Tibial nerve (tissue), 4 donors: Measurements from ENCODE around the gene FOXL2NB. TPM values are rescaled to one million over a fixed set of nuclear protein-coding genes. Genes with fewer than 3 reads are reported as not detected.
"Not testable (repeated sequence)": the region's sequence is repeated elsewhere in the genome, so short reads cannot be mapped to it uniquely, and the experiment has no call there.

Experiments
- DNase-seq, 2 donors: peaks; one replicate each; pipeline ENCODE4 v3.0.0-alpha.2; 2019; ENCODE audit warnings: low spot score in 2 of 2
- H3K27ac ChIP-seq, 4 donors: fragments of 200-600 bp; sonication (generic) in 3 of 4; one replicate each; pipeline ENCODE4 v1.5.1; 2017 to 2019; ENCODE audit warnings: mild to moderate bottlenecking in 1 of 4
- H3K27me3 ChIP-seq, 2 donors: fragments of 200-600 bp; sonication (generic) in 1 of 2; one replicate each; pipeline versions ENCODE4 v1.5.1 to v1.6.0; 2017 to 2019
- H3K36me3 ChIP-seq, 3 donors: fragments of 200-600 bp; sonication (generic); one replicate each; pipeline ENCODE4 v1.5.1; 2018 to 2019
- H3K4me1 ChIP-seq, 4 donors: fragments of 200-600 bp; sonication (generic) in 3 of 4; one replicate each; pipeline ENCODE4 v1.5.1; 2017 to 2019
- H3K4me3 ChIP-seq, 4 donors: fragments of 200-600 bp; sonication (generic) in 3 of 4; one replicate each; pipeline ENCODE4 v1.5.1; 2017 to 2019; ENCODE audit warnings: mild to moderate bottlenecking in 1 of 4, moderate library complexity in 1 of 4
- H3K9me3 ChIP-seq, 4 donors: fragments of 200-600 bp; sonication (generic) in 3 of 4; one replicate each; pipeline ENCODE4 v1.5.1; 2017 to 2019
- EP300 ChIP-seq, 2 donors: sonication (generic); formaldehyde crosslinking; IDR thresholded peaks; one replicate each; pipeline ENCODE4 v1.6.1; 2017; ENCODE audit warnings: antibody characterized with exemption in 2 of 2, mild to moderate bottlenecking in 1 of 2
- POLR2A ChIP-seq, 2 donors: fragments of 450-650 bp; IDR thresholded peaks; one replicate each; pipeline ENCODE4 v1.6.1; 2017; ENCODE audit warnings: antibody characterized with exemption in 2 of 2, mild to moderate bottlenecking in 2 of 2, moderate library complexity in 2 of 2
- WGBS, 2 donors: methylation state at CpG; one replicate each; pipeline ENCODE4 v1.1.5; 2018; 5-methylcytosine and 5-hydroxymethylcytosine counted together
- total RNA-seq, 4 donors: library from RNA; depleted of rRNA; stranded (reverse); fragments of >200 nt; gene quantifications; one replicate each; pipeline ENCODE4 v1.1.0, GENCODE V29; 2016
- TF ChIP-seq, protein P1 (sequence below), 5 experiments: fragments of 200-600 bp in 3 of 5; fragments of 450-650 bp in 2 of 5; sonication (generic) in 3 of 5; IDR thresholded peaks; one replicate each; pipeline ENCODE4 v1.5.1; 2016 to 2019; ENCODE audit warnings: antibody characterized with exemption in 5 of 5, mild to moderate bottlenecking in 3 of 5, moderate library complexity in 2 of 5

FOXL2NB gene
- total RNA-seq, 4 donors from 2014 or later = not detected

DNA sequence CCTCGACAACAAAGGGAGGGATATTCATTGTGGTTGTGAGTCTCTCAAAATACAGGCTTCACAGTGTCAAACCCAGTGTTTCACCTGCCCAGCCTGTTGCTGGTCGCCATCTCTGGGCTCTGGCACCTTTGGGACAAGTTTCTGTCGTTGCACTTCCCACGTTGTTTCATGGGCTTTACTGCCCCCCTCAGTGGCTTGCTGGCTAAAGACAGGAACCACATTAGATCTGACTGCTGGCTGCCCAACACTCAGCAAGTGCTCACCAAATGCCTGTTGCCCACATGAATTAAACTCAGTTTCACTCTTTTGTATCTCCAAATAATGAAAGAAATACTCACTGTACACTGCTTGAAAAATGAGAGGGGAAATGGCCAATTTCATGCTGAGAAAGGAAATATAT lies 27.7 kb upstream of the FOXL2NB start:
- Histone ChIP-seq H3K27ac (no peak overlapping the region), H3K9me3 (no peaks in the 10 kb centered on the region), H3K4me1 (peaks cover 0 to 18% (median 7%) of the 10 kb centered on the region in 4 donors), H3K27me3 (no peaks in the 10 kb centered on the region), H3K36me3 (no peaks in the 10 kb centered on the region), H3K4me3 (no peak overlapping the region)
- no peak for DNase-seq
- no peak for TF ChIP-seq POLR2A (IDR thresholded peaks at IDR 0.05)
- TF ChIP-seq, protein P1, sequence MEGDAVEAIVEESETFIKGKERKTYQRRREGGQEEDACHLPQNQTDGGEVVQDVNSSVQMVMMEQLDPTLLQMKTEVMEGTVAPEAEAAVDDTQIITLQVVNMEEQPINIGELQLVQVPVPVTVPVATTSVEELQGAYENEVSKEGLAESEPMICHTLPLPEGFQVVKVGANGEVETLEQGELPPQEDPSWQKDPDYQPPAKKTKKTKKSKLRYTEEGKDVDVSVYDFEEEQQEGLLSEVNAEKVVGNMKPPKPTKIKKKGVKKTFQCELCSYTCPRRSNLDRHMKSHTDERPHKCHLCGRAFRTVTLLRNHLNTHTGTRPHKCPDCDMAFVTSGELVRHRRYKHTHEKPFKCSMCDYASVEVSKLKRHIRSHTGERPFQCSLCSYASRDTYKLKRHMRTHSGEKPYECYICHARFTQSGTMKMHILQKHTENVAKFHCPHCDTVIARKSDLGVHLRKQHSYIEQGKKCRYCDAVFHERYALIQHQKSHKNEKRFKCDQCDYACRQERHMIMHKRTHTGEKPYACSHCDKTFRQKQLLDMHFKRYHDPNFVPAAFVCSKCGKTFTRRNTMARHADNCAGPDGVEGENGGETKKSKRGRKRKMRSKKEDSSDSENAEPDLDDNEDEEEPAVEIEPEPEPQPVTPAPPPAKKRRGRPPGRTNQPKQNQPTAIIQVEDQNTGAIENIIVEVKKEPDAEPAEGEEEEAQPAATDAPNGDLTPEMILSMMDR (IDR thresholded peaks at IDR 0.05) = no peak
- no peak for TF ChIP-seq EP300 (IDR thresholded peaks at IDR 0.05)
- WGBS, 2 donors = 61 to 69% methylated on average over 4 of the region's 4 CpGs

DNA sequence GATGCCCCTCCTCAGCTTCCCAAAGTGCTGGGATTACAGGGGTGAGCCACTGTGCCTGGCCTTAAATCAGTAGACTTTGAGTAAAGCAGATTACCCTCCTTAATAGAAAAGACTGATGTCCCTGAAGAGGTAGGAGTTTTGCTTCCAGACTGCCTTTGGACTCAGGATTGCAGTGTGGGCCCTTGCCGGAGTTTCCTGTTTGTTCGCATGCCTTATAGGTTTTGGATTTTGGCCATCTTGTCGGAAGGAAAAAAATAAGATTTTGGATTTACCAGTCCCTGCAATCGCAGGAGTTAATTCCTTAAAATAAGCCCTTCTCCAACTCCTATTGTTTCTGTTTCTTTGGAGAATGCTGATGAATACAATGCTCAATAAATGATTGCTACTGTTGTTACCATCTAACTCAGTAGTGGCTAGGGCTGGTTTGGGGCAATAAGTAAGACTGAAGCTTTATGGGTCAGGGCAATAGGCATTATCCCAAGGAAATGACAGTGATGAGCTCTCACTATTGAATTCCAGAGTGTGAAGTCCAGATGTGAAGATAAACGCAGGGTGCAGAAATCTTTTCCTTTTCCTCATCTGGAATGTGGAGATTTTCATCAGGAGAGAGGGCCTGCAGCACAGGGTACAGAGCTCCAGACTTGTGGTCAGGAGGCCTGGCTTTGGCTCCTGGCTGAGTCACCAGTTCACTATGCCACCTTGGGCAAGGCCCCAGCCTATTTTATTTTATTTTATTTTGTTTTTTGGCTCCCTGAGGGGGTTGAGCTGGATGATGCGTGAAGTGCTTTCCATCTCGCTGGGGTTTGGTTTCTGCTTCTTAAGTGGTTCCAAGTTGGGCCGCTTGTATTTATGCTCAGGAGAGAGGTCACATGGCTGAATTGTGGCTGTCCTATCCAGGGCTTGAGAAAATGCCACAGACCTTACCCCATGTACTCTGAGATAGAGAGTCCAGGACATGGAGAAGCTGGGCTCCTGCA lies 25.4 kb upstream of the FOXL2NB start:
- Histone ChIP-seq H3K36me3 (no peaks in the 10 kb centered on the region), H3K4me3 (no peak overlapping the region), H3K27me3 (no peaks in the 10 kb centered on the region), H3K27ac (no peak overlapping the region), H3K9me3 (no peaks in the 10 kb centered on the region), H3K4me1 (peaks cover 0 to 6% (median 0%) of the 10 kb centered on the region in 4 donors)
- DNase-seq = no peak
- 78 to 85% methylated on average over 8 of the region's 8 CpGs for WGBS, 2 donors
- TF ChIP-seq, protein P1 (IDR thresholded peaks at IDR 0.05) = no peak
- TF ChIP-seq POLR2A (IDR thresholded peaks at IDR 0.05) (no peak), EP300 (IDR thresholded peaks at IDR 0.05) (no peak)

- not testable (repeated sequence) for H3K9me3 ChIP-seq, H3K4me3 ChIP-seq, H3K36me3 ChIP-seq, H3K4me1 ChIP-seq, DNase-seq, H3K27me3 ChIP-seq, H3K27ac ChIP-seq
- 84 to 88% methylated on average over 6 of the region's 6 CpGs for whole genome bisulfite sequencing, 2 donors
Observed at GRCh38 chr3:138922400-138922799, 24.6 kb upstream of the FOXL2NB start.

GRCh38 chr3:138923531-138923994 lies 23.5 kb upstream of the FOXL2NB start:
- TF ChIP-seq POLR2A (IDR thresholded peaks at IDR 0.05) = no peak
- TF ChIP-seq, protein P1 (IDR thresholded peaks at IDR 0.05) = peak; percentile 70 to 85 (median 81)
- Histone ChIP-seq H3K27me3 (no peaks in the 10 kb centered on the region), H3K36me3 (no peaks in the 10 kb centered on the region), H3K4me3 (no peak overlapping the region), H3K27ac (no peak overlapping the region), H3K4me1 (peaks cover 0 to 4% (median 0%) of the 10 kb centered on the region in 4 donors), H3K9me3 (no peaks in the 10 kb centered on the region)
- WGBS, 2 donors = 30 to 34% methylated on average over 6 of the region's 6 CpGs
- DNase-seq = peak; percentile 68 to 89

GRCh38 chr3:138928727-138929372 lies 18.2 kb upstream of the FOXL2NB start:
- DNase-seq = no peak
- Histone ChIP-seq H3K4me1 (no peaks in the 10 kb centered on the region), H3K4me3 (no peak overlapping the region), H3K36me3 (no peaks in the 10 kb centered on the region), H3K27me3 (no peaks in the 10 kb centered on the region), H3K9me3 (no peaks in the 10 kb centered on the region), H3K27ac (no peak overlapping the region)
- no peak for TF ChIP-seq POLR2A (IDR thresholded peaks at IDR 0.05)
- TF ChIP-seq, protein P1 (IDR thresholded peaks at IDR 0.05) = no peak
- no peak for TF ChIP-seq EP300 (IDR thresholded peaks at IDR 0.05)
- WGBS, 2 donors = 93 to 94% methylated on average over 41 to 42 of the region's 42 CpGs
